GM18499 (cell line): ENCODE data around the gene CRADD.

Experiments used
- ATAC-seq: cut with Tn5 transposase; IDR thresholded peaks from one replicate; pipeline ENCODE4 v1.9.1; 2021; ENCODE audit warnings: moderate number of reproducible peaks; ENCODE audit not compliant: insufficient read depth, unreplicated experiment

Gene CRADD

DNA sequence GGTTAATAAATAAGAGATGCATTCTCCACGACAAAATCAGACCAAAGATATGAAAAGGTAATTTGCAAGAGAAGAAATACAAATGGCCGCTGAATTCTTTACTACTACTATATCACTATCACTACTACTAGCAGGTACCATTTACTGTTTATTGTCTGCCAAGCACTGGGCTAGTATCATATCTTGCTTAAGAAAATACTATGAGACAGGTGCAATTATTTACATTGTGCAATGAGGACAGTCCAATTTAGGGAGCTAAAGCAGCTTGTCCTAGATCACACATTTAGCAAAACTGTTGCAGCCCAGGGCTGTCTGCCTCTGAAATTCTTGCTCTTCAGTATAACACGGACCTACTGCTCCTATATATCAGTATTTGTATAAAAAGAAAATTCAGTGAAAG lies 52.8 kb downstream of the CRADD start:
- ATAC-seq = no peak

DNA sequence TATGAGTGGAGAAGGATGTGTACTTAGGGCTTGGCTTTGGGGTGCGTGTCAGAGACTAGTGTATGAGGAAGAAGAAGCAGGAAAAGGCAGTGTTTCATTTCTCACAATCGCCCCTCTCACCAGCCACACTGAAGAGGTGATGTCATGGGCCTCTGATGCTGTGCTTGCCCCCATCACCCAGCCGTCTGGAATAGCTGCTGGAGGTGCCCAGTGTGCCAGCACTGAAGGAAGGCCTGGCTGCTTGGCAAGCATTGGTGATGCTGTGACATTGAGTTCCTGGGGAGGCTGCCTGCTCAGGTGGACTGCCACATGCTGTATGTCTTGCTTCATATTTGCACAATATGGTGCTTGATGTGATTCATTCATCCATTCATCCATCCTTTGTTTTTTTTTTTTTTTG lies 56.2 kb downstream of the CRADD start:
- no peak for ATAC-seq

DNA sequence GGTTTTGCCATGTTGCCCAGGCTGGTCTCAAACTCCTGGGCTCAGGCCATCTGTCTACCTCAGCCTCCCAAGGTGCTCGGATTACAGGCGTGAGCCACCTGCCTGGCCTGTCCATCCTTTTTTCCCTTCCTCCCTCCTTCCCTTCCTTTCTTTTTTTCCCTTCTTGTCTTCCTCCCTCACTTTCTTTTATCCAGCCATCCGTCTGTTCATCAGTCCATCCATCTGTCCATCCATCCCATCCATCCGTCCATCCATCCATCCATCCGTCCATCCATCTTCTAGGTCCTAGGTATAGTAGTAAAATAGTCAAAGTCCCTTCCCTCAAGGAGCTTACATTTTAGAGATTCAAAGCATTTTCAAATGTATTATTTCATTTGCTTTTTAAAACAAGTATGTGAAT lies 56.8 kb downstream of the CRADD start:
- ATAC-seq = no peak

DNA sequence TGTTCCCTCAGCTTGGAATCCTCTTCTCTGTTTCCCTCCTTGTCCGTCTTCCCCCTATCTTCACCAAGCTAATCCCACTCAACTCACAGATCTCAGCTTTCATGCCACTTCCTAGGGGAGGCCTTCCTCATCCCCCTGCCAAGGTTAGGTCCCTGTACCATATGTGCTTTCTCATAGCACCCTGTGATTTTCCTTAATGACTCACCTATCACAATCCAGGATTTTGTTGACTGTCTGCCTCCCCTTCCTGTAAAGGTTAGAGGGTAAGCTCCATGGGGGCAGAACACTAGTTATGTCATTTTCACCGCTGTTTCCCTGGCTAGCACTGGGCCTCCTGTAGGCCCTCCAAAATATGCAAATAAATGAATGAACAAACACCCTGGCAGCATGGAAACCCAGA lies 57.6 kb downstream of the CRADD start:
- ATAC-seq = no peak

DNA sequence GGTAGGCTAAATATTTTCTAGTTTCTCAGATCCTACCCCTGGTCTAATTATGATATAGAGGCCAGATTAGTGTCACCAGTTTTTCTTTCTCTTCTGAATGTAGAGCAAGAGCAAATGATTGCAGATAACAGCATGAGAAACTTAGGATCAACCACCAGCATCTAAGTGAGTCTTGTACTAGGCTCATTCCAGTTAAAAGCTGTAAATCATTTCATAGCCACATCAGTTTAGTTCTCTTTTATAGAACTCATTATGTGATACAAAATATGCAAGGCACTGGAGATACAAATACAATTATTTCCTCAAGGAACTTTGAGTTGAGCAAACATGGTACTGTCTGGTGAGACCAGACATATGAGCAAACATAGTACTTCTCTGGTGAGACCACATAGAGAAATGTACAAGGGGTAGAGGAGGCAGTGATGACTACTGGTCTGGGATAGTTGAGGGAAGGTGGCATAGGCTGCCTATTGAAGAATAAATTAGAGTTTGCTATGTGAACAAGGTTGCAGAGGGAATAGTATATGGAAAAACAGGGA lies 59.5 kb downstream of the CRADD start:
- ATAC-seq = no peak

DNA sequence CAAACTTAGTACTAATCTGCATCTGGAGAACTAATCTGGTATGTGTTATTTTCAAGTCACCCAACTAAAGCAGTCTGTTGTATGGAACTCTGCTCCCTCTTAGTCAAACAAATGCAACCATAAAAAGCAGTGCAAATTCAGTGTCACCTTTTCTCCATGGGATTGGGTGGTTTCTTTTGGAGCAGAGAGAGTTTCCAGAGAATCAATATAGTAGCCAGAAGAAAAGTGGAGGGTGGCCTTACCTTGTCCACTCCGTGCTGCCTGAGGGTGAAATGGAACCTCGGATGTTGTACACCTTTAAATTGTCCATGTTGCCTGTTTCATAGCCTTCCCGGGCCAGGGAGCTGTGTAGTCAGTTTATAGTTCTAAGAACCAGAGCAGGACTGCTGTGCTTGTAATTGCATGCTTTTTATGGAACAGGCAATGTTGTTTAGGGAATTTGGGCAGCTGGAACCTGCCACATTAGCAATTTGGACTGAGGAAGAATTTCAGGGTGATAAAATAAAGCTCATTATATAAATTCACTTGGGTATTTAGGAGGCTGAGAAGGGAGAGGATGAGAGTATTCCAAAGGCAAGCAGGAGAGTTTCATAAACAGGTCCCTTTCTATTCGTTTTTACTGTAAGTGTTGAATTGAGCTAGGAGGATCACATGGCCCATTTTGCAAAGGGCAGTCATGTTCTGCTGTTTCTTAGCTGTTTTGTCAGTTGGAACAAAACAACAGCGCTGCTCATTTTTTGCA lies 60.5 kb downstream of the CRADD start:
- ATAC-seq = no peak

DNA sequence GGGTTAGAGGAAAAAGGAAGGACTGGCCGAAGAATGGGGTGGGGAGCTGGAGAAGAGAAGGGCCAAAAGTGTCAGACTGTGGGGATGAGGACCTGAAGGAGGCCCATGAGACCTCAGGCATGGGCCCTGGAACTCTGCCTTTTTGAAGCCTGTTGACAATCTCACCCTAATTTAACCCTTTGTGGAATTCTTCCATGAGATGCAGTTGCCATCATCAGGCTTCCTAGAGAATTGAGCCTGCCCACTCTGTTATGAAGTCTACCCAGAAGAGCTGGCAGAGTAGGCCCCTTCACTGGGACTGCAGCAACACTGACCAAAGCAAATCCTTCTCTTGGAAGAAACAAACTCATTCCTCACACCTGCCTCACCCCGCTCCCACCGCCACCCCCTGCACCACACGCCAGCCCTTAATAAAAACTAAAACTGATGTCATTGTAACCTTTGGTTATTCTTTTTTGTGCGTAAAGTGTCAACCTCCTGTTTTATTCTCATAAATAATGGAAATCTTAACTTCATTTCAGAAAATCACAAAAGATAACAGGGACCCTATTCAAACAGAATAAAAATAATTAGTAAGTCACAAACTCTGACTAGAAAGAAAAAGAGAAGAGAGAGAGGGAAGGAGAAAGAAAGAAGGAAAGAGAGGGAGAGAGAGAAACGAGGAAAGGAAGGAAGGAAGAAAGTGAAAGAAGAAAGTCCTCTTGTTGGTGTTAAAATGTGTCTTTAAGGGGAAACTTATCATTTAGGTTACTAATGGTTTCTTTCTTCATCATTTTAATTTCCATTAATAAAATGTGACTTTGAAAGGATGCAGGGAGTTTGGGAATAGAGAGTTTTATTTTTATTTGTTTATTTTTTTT lies 61.3 kb downstream of the CRADD start:
- ATAC-seq = no peak

DNA sequence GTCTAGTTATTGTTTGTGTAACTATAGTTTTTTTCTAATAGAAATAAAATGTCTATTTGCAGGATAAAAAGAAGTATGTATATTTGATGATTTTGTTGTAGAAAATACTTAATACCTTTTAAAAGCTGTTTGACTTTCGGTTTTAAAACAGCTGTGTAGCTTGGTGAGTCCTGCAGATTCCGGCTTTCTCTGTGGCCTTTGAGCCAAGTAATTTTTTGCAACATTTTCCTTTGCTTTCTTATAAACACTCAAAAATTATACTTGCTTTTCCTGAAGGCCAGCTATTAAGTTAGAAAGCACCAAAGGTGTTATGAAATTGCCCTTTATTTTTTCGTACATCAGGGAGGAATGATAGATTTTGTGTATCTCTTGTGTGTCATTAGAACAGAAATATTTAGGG lies 63.6 kb downstream of the CRADD start:
- no peak for ATAC-seq

DNA sequence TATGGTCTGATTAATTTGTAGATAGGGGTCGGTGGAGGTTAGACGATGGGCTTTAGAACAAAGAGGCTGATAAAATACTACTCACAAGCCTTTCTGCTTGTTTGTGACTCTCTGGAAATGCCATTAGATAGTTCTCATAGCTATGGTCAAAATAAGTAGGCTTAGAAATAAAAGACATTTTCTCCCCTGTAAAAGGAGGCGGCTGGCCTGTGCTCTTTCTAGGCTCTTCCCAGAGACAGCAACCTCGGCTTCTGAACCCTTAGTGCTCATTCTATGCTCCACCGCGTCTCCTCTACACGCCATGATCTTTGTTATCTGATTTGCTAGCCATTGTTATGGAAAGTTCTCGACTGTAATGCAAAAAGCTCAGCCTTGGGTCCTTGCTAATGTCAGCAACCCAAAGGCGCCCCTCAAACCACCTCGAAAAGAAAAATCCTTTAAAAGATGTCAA lies 64.5 kb downstream of the CRADD start:
- no peak for ATAC-seq

DNA sequence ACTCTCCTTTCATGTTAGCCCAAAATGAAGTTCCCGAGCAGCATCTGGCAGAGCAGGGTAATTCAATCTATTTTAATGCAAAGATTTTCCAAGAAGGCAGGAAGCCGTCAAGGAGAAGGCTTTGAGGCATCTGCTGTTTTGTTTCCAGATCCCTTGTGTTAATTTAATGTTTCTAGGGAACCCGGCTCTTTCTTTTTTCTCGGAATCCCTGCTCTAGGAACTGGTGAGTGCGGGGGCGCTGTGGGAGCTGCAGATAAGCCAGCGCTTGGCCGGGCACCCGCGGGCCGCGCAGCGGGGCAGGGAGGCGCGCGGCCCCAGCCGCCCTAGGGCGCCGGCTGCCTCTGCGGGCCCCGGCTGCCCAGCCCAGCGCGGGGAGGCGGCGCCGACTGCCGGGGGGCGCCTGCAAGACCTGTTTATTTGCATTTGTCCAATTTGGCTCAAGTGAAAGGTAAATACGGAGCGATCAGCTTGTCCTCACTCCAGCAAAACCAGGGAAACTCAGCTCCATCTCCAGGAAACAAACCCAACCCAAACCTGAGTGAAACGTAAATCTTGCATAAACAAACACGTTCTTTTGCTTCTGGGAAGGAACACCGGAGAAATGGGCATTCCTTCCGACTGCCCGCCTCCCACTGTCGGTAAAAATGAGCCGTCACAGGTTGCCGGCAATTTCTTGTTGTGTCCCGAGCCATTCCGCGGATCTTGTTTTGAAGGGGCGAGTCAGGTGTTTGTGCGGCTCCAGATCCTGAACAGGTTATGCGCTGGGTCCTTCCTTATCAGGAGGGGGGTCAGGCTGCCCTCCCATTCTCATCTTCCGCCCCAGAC lies 65.1 kb downstream of the CRADD start:
- ATAC-seq = no peak

DNA sequence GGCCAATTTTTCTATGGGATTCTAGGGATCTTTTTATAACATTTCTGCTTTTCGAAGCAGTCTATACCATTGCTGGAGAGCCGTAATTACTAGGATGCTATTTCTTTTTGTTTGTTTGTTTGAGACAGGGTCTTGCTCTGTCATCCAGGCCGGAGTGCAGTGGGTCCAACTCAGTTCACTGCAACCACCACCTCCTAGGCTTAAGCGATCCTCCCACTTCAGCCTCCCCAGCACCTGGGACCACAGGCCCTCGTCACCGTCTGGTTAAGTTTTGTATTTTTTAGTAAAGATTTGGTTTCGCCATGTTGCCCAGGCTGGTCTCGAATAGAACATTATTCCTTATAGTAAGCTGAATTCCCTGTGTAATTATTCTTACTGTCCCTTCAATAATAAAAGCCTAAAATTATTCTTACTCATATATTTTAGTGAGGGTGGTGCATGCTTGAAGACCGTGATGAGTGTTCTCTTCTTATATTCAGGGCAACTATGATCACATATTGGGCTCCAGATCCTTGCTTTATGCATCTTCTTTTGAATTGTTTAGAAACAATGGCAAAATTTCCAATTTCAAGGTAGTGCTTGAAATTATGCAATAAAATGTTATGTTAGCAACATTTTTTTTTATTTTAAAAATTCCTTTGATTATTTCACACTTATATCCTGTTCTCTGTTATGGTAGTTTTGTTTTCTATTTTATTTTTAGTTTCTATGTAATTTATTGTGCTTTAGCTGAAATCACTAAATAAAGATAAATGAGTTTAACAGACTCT lies 66.2 kb downstream of the CRADD start:
- ATAC-seq = no peak

DNA sequence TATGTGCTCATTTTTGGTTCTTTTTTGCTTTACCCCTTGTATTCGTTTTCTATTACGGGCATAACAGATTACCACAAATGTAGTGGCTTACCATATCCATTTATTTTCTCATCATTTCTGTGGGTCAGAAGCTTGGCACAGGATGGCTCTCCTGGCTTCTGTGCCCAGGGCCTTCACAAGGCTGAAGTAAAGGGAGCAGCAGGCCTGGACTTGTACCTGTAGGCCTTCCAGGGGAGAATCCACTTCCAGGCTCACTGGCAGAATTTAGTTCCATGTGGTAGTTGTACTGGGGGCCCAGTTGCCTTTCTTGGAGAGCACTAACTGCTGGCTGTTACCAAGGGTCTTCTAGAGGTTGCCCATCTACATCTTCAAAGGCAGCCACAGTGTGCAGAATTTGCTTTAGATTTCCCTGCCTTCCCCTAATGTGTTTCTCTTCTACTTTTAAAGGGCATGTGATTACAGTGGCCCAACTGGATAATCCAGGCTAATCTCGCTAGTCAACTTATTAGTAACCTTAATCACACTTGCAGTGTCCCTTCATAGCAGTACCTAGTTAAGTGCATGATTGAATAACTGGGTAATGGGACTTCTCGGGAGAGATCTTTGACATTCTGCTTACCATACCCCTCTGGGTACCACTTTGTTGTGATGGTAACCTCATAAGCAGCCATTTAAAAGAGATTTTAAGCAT lies 67.0 kb downstream of the CRADD start:
- ATAC-seq = no peak

DNA sequence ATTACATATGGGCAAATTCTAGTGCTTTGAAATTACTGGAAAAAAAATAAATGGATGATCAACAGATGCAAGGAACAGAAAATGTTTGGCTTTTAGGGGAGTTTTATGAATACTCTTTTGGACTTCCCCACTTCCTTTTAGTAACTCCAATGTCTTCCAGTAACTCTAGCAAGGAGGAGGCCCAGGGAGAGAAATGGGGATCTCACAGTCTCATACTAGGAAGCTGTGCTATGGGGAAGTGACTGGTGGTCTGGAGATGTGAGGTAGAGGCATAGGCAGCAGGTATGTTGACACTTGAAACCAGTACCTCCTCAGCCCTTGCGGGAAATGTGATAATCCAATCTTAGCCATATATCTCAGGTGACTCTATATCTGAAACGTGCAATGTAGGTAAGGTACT lies 68.1 kb downstream of the CRADD start:
- ATAC-seq = no peak

DNA sequence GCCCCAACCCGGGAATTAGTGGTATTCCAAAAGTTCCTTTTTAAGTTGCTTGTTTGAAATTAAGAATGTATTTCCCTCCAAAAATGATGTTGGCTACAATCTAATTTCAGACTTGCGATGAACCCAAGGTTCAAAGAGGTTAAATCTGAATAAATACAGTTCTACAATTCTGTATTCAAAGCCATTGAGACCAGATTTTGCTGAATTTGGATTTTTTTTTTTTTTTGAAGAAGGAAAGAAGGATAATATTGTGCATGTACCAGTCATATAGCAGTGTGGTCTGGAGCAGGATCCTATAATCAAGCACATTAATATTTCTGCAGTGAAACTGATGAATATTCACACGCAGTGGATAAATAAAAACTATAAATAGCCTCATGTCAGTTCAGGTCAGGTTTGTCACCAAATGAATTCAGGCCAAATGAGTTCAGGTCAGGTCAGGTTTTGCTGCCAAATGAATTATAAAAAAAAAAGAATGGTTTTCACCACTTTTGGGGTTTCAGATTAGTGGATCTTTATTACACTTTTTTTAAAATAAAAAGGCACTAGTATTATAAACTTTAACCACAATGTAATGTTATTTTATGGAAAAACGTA lies 69.5 kb downstream of the CRADD start:
- no peak for ATAC-seq

DNA sequence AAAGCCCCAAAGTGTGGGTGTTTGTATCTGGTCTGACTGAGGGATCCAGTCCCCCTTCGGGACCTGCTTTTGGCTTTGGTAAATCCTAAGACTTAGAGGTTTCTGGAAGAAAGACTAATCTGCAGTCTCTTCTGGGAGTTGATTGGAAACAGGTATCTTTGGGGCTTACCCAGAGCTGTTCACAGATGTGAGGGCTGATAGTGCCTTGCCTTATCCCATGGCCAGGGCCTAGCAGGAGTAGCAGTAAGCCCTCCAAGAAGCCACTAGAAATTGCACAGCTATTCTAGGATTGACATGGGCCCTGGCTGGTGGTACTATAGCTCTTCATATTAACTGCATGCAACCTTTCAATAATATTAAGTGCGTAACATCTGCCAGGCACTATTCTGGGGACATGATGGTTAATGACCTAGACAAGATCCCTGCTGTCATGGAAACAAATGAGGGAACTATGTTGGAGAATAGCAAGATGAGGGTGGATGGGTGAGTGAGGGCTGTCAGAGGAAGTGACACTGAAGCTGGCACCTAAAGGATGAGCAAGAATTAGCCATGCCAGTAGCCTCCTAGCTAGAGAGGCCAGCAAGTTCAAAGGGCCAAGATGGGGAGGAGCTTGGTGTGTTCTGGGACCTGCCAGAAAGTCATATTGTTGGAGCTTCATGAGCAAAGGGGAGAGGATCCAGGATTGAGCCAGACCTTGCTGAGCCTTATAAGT lies 71.7 kb downstream of the CRADD start:
- no peak for ATAC-seq

DNA sequence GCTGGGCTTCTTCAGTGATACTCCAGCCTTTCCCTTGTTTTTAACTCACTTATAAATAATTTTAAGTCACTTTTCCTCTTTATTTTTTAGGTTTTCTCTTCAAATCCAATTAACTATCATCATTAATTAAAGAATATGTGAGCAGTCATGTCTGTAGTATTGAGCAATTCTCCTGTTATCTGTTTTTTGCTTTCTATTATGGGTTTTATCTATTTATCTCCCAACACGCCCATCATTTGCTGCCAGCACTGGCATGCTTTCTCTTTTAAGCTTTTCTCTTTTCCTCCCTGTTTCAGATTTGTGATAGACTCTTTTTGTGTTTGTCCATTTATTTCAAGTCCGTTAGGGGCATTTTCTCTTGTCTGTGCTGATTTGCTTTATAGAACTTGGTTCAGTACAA lies 72.3 kb downstream of the CRADD start:
- ATAC-seq = no peak

DNA sequence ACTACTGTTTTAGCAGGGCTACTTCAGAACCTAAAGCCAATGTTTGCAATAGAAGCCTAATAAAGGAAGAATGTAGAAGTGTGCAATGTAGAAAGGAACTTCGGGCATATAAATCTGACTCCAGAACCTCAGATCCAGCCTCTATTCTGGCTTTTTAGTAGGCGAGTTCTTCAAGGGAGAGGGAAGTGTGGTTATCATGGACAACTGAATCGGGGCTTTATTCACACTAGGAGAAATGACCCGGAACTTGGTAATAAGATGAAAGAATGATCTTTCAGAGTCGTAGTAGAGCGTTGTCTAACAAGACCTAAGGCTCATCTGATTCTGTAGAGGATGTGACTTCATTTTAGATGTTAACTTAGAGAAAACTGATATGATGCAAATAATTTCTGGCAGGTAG lies 72.9 kb downstream of the CRADD start:
- no peak for ATAC-seq

DNA sequence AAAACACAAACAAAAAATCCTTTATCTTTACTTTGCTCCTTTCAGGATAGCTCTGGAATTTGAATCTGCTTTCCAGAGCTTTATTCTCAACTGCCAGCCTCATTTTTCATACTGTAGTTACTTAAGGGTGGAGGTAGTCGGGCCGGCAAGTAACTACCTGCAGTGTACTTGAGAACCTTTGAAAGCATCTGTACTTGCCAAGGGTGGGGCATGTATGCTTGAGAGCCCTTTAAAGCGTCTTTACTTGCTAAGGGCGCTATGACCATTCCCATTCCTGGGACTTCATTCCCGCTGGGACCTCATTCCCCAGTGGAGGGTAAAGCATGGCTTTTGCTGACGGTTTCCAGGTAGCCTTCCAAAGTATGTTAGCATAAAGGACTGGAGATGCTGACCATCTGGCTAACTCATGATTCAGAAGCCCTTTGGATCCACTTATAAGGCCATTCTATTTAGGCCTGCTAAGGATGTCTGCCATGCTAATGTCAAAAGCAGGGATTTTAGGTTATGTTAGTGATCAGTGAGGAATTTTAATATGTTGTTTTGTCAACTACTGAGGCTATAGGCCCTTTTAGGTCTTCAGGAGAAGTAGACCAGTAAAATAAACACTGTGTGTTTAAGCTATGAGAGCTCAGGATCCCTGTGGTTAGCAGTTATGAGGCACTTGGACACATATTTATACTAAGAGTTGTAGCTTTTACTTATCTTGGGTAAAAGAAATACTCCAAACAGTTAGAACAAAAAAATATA lies 74.9 kb downstream of the CRADD start:
- no peak for ATAC-seq
